Effector memory CD8-positive, alpha-beta T cell (primary cell): ENCODE results near the gene TAS2R4.
"Not testable (repeated sequence)": the region's sequence is repeated elsewhere in the genome, so short reads cannot be mapped to it uniquely, and the experiment has no call there.

Experiments
- ATAC-seq: fragments of 150-1000 bp; cut with Tn5 transposase; replicated peaks from 2 replicates; pipeline ENCODE4 v1.10.0; 2021; ENCODE audit warnings: mild to moderate bottlenecking, moderate library complexity
- DNase-seq, 3 experiments: peaks; one replicate each; pipeline ENCODE4 v3.0.0; 2021
- H3K27ac Mint-ChIP-seq, 2 donors: one replicate each; pipeline ENCODE4 v1.8.0; 2022; ENCODE audit warnings: mild to moderate bottlenecking in 2 of 2, mixed read lengths in 2 of 2, moderate library complexity in 2 of 2
- H3K27me3 Mint-ChIP-seq, 2 donors: one replicate each; pipeline ENCODE4 v1.8.0; 2022; ENCODE audit warnings: mixed read lengths in 2 of 2
- H3K36me3 Mint-ChIP-seq: one replicate; pipeline ENCODE4 v1.8.0; 2022; ENCODE audit warnings: mild to moderate bottlenecking, moderate library complexity, mixed read lengths; ENCODE audit not compliant: insufficient read depth
- H3K4me1 Mint-ChIP-seq, 2 donors: one replicate each; pipeline ENCODE4 v1.8.0; 2022; ENCODE audit warnings: low read depth in 2 of 2, mixed read lengths in 2 of 2
- H3K4me3 Mint-ChIP-seq, 2 donors: one replicate each; pipeline ENCODE4 v1.8.0; 2022; ENCODE audit warnings: mild to moderate bottlenecking in 2 of 2, mixed read lengths in 2 of 2, moderate library complexity in 2 of 2
- H3K9me3 Mint-ChIP-seq, 2 donors: one replicate each; pipeline ENCODE4 v1.8.0; 2022; ENCODE audit warnings: mixed read lengths in 2 of 2

The TAS2R4 gene

DNA sequence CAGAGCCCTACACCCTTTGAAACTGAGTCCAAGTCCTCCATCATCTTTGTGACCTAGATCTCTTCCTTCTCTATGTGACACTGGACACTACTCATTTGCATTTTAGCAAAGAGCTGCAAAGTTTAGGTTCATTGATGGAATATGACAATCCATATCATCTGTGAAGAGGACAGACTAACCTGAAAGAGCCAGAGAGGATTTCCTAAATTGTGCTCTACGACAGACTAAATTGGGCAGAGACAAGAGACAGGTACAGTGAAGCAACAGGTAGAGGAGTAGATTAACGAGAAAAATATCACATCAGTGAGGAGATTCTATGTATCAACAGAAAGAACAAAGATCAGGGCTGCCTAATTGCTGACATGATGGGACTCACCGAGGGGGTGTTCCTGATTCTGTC, 12.7 kb upstream of the TAS2R4 start, which contains the start of gene TAS2R3:
TSS of gene TAS2R3 (plus strand) at position 301 of the 400 bp plus-strand sequence. CDS start at position 363, 62 bp downstream.
- DNase-seq (no peak), ATAC-seq (no peak)
- Mint-ChIP-seq H3K4me1 (peaks cover 0 to 16% of the 10 kb centered on the region in 2 donors), H3K4me3 (no peak within 1 kb of the TSS), H3K9me3 (no peaks in the 10 kb centered on the region), H3K27ac (peak within 1 kb of the TSS in 1 of 2 donors; percentile 26), H3K27me3 (no peaks in the 10 kb centered on the region), H3K36me3 (peaks cover 7% of the 10 kb centered on the region)

GRCh38 chr7:141770083-141770583, 6.3 kb upstream of the TAS2R4 start:
- DNase-seq, ATAC-seq, H3K27ac Mint-ChIP-seq, H3K36me3 Mint-ChIP-seq, H3K9me3 Mint-ChIP-seq, H3K4me3 Mint-ChIP-seq, H3K27me3 Mint-ChIP-seq: not testable (repeated sequence)
- H3K4me1 Mint-ChIP-seq, result peaks cover 4 to 12% of the 10 kb centered on the region in 2 donors

GRCh38 chr7:141785706-141786552, 9.5 kb downstream of the TAS2R4 start:
- no peak overlapping the region for H3K27ac Mint-ChIP-seq
- peak; percentile 3 to 9 (median 7) for DNase-seq
- ATAC-seq, result peak; percentile 42
- no peaks in the 10 kb centered on the region for H3K27me3 Mint-ChIP-seq
- H3K9me3 Mint-ChIP-seq, result no peaks in the 10 kb centered on the region
- H3K4me3 Mint-ChIP-seq, result no peak overlapping the region
- peaks cover 8% of the 10 kb centered on the region for H3K36me3 Mint-ChIP-seq
- peaks cover 0 to 5% of the 10 kb centered on the region in 2 donors for H3K4me1 Mint-ChIP-seq

- Mint-ChIP-seq H3K4me3 (no peak overlapping the region), H3K4me1 (peaks cover 0 to 5% of the 10 kb centered on the region in 2 donors), H3K9me3 (no peaks in the 10 kb centered on the region), H3K27me3 (no peaks in the 10 kb centered on the region), H3K36me3 (peaks cover 6% of the 10 kb centered on the region), H3K27ac (peak overlapping the region in 1 of 2 donors; percentile 50)
- DNase-seq (no peak), ATAC-seq (no peak)
These were observed 11.8 kb downstream of the TAS2R4 start for GRCh38 chr7:141788296-141788695.

DNA sequence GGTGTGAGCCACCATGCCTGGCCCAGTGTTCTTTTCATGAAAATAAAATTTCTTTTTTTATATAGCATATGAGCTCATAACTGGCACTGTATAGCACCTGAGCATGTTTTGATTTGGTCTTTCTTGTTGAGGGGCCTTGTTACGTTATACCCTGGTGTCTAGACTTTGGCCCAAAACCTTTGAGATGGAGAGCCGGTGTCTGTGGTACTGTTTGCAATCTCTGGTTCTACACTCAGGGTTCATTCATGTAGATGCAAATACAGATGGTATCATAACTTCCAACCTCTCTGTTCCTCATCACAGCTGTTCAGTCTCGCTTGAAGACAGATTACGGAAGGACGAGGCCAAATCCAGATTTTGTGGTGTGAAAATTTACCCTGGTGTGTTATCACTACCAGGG, 13.4 kb downstream of the TAS2R4 start, which contains the start of gene TAS2R5:
TSS of gene TAS2R5 (plus strand) at position 301 of the 400 bp plus-strand sequence. CDS start 145 bp downstream, outside the sequence.
- peaks cover 0 to 5% of the 10 kb centered on the region in 2 donors for H3K4me1 Mint-ChIP-seq
- H3K36me3 Mint-ChIP-seq, result peaks cover 6% of the 10 kb centered on the region
- ATAC-seq (no peak), DNase-seq (no peak)
- H3K4me3 Mint-ChIP-seq, result no peak within 1 kb of the TSS
- H3K9me3 Mint-ChIP-seq, result no peaks in the 10 kb centered on the region
- no peaks in the 10 kb centered on the region for H3K27me3 Mint-ChIP-seq
- H3K27ac Mint-ChIP-seq, result no peak within 1 kb of the TSS

GRCh38 chr7:141792526-141792925, 16.1 kb downstream of the TAS2R4 start:
- DNase-seq (no peak), ATAC-seq (no peak)
- Mint-ChIP-seq H3K4me1 (no peaks in the 10 kb centered on the region), H3K36me3 (peaks cover 3% of the 10 kb centered on the region), H3K27me3 (no peaks in the 10 kb centered on the region), H3K9me3 (no peaks in the 10 kb centered on the region), H3K4me3 (no peak overlapping the region), H3K27ac (no peak overlapping the region)

GRCh38 chr7:141820067-141820466, 43.6 kb downstream of the TAS2R4 start:
- no peaks in the 10 kb centered on the region for H3K4me1 Mint-ChIP-seq
- DNase-seq, result no peak
- no peak overlapping the region for H3K4me3 Mint-ChIP-seq
- no peak overlapping the region for H3K27ac Mint-ChIP-seq
- peaks cover 3% of the 10 kb centered on the region for H3K36me3 Mint-ChIP-seq
- peaks cover 0 to 22% of the 10 kb centered on the region in 2 donors for H3K9me3 Mint-ChIP-seq
- no peak for ATAC-seq
- peaks cover 0 to under 1% of the 10 kb centered on the region in 2 donors for H3K27me3 Mint-ChIP-seq

GRCh38 chr7:141822432-141822831, 46.0 kb downstream of the TAS2R4 start:
- not testable (repeated sequence) for H3K27ac Mint-ChIP-seq, DNase-seq, H3K36me3 Mint-ChIP-seq, H3K4me3 Mint-ChIP-seq, H3K27me3 Mint-ChIP-seq, ATAC-seq, H3K4me1 Mint-ChIP-seq
- H3K9me3 Mint-ChIP-seq, result peaks cover 0 to 21% of the 10 kb centered on the region in 2 donors
